Naive thymus-derived CD4-positive, alpha-beta T cell (primary cell): ENCODE results near the gene LRBA. TPM values are rescaled to one million over a fixed set of nuclear protein-coding genes. Genes with fewer than 3 reads are reported as not detected.

ENCODE experiments used
- ATAC-seq: fragments of 150-1000 bp; cut with Tn5 transposase; 2 replicates; pipeline ENCODE4 v1.10.0; 2021; ENCODE audit warnings: mild to moderate bottlenecking, moderate library complexity
- CTCF ChIA-PET: fragments of 350-600 bp; sonication (Branson Sonifier 250); formaldehyde crosslinking; loops from one replicate; lab custom pipeline; 2021; ENCODE audit warnings: antibody characterized with exemption; lab: Charles Lee
- POLR2A ChIA-PET: fragments of 350-600 bp; sonication (Branson Sonifier 250); formaldehyde crosslinking; loops from one replicate; lab custom pipeline; 2021; ENCODE audit warnings: antibody characterized with exemption, inconsistent platforms; lab: Charles Lee
- DNase-seq, 9 donors: peaks; one replicate each; pipeline versions ENCODE4 v3.0.0 to v3.0.0-alpha.2; 2020 to 2022; ENCODE audit warnings: mixed read lengths in 1 of 9
- H3K27ac ChIP-seq: one replicate; pipeline ENCODE4 v1.7.0; 2013; ENCODE audit warnings: mild to moderate bottlenecking, low read depth, low read length, moderate library complexity
- H3K27me3 ChIP-seq, 2 donors: one replicate each; pipeline ENCODE4 v1.7.0; 2013; ENCODE audit warnings: low read length in 2 of 2, mild to moderate bottlenecking in 2 of 2, moderate library complexity in 2 of 2; ENCODE audit not compliant: control insufficient read depth in 2 of 2, insufficient read depth in 2 of 2
- H3K36me3 ChIP-seq, 3 experiments: 1 replicate in 2 of 3; 2 replicates in 1 of 3; pipeline ENCODE4 v1.7.0; 2013; ENCODE audit warnings: low read length in 3 of 3, mild to moderate bottlenecking in 3 of 3, moderate library complexity in 1 of 3; ENCODE audit not compliant: insufficient read depth in 3 of 3, control insufficient read depth in 2 of 3
- H3K4me1 ChIP-seq, 2 donors: one replicate each; pipeline ENCODE4 v1.7.0; 2013; ENCODE audit warnings: low read length in 2 of 2, mild to moderate bottlenecking in 2 of 2, moderate library complexity in 1 of 2; ENCODE audit not compliant: control insufficient read depth in 2 of 2, insufficient read depth in 2 of 2
- H3K4me3 ChIP-seq: 2 replicates; pipeline ENCODE4 v1.7.0; 2013; ENCODE audit warnings: mild to moderate bottlenecking, low read length
- H3K9me3 ChIP-seq, 3 experiments: 1 replicate in 2 of 3; 2 replicates in 1 of 3; pipeline ENCODE4 v1.7.0; 2013; ENCODE audit warnings: low read length in 3 of 3; ENCODE audit not compliant: control insufficient read depth in 2 of 3
- H3K27ac Mint-ChIP-seq, 9 donors: one replicate each; pipeline ENCODE4 v1.8.0; 2020 to 2022; ENCODE audit warnings: mixed read lengths in 9 of 9, mild to moderate bottlenecking in 8 of 9, moderate library complexity in 5 of 9, inconsistent platforms in 2 of 9
- H3K27me3 Mint-ChIP-seq, 5 donors: one replicate each; pipeline ENCODE4 v1.8.0; 2021 to 2022; ENCODE audit warnings: mixed read lengths in 5 of 5, mild to moderate bottlenecking in 1 of 5
- H3K36me3 Mint-ChIP-seq, 5 donors: one replicate each; pipeline ENCODE4 v1.8.0; 2020 to 2022; ENCODE audit warnings: mixed read lengths in 5 of 5, mild to moderate bottlenecking in 3 of 5, inconsistent platforms in 1 of 5
- H3K4me1 Mint-ChIP-seq, 7 donors: one replicate each; pipeline ENCODE4 v1.8.0; 2020 to 2022; ENCODE audit warnings: mixed read lengths in 7 of 7, mild to moderate bottlenecking in 3 of 7, inconsistent platforms in 1 of 7
- H3K4me3 Mint-ChIP-seq, 10 donors: one replicate each; pipeline ENCODE4 v1.8.0; 2020 to 2022; ENCODE audit warnings: mild to moderate bottlenecking in 10 of 10, mixed read lengths in 10 of 10, moderate library complexity in 6 of 10, inconsistent platforms in 2 of 10
- H3K9me3 Mint-ChIP-seq, 11 donors: one replicate each; pipeline ENCODE4 v1.8.0; 2020 to 2022; ENCODE audit warnings: mixed read lengths in 11 of 11, mild to moderate bottlenecking in 4 of 11, inconsistent platforms in 1 of 11, moderate library complexity in 1 of 11
- intact Hi-C, 2 donors: fragments of 100-400 bp; cut with micrococcal nuclease; formaldehyde crosslinking; loops; one replicate each; pipeline ENCODE4 v1.15.1; 2023
- polyA plus RNA-seq, 2 donors: library from polyadenylated mRNA; unstranded; fragments of 300-500 nt; fragmentation: Illumina TruSeq; gene quantifications; one replicate each; pipeline ENCODE4 v1.2.3, GENCODE V29; 2021
- total RNA-seq, 6 experiments: library from RNA in 5 of 6; stranded (reverse) in 5 of 6; gene quantifications; 1 replicate in 5 of 6; 2 replicates in 1 of 6; pipeline ENCODE4 v1.2.3 and lab custom pipeline; 2021 to 2026

LRBA gene
- total and polyA plus RNA-seq, 7 experiments from 2014 or later: 20.8 to 71.4 (median 58.4) TPM

DNA sequence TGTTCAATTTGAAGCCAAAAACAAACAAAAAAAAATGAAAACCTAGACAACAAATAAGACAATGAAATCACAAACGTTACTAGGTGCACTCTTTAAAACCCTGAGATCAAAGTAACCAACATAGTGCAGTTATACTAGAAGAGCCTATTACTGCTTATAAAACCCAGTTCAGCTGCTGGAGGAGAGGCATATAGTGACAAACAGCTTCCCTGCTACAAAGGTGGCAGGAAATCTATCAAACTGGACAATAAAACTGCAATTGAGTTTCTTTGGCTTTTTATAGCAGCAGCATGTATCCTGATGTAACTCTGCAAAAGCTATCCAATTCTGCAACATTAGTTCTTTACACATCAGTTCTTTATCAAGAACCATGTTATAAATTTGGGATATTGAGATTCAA is 155.6 kb downstream of the LRBA start:
- Histone ChIP-seq H3K4me1 (no peaks in the 10 kb centered on the region), H3K27me3 (no peaks in the 10 kb centered on the region), H3K9me3 (no peaks in the 10 kb centered on the region), H3K36me3 (no peaks in the 10 kb centered on the region), H3K4me3 (no peak overlapping the region), H3K27ac (no peak overlapping the region)
- Mint-ChIP-seq H3K36me3 (peaks cover 0 to 11% (median 4%) of the 10 kb centered on the region in 5 donors), H3K9me3 (peaks cover 0 to 3% (median 0%) of the 10 kb centered on the region in 11 donors), H3K27ac (no peak overlapping the region), H3K27me3 (no peaks in the 10 kb centered on the region), H3K4me3 (no peak overlapping the region), H3K4me1 (peaks cover 0 to 2% (median 0%) of the 10 kb centered on the region in 7 donors)
- ChIA-PET POLR2A (no interaction called here), CTCF (interaction anchor here (0.6 kb wide), 1 partner anchor 229 kb away, joined by 3 read pairs; no protein-coding TSS in a partner anchor)
- ATAC-seq (no peak), DNase-seq (no peak)
- intact Hi-C loops: no loop called here

DNA sequence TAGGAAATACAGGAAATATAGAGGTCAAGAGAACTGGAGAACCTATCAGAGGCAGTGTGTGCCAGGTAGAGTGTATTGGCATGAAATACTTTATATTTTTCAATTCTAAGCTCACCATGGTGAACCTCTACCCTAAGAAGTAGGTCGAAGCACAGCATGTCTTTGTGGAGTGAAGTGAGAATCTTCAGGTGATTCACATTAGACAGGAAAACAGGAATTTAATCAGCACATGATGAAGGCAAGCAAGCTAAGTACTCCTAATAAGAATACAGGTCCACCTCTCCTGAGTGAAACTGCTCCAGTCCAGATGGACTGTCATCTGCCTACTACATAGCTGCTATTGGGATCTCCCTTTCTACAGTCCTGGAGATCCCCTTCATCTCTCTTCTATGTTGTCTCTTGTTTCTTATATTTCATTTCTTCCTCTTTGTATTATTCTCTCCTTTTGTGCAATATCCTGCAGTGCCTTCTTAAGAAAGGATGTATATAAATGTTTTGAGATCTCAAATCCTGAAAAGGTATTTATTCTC is 159.0 kb downstream of the LRBA start:
- Mint-ChIP-seq H3K27ac (no peak overlapping the region), H3K4me3 (no peak overlapping the region), H3K27me3 (no peaks in the 10 kb centered on the region), H3K9me3 (no peaks in the 10 kb centered on the region), H3K4me1 (peaks cover 0 to 8% (median 0%) of the 10 kb centered on the region in 7 donors), H3K36me3 (peaks cover 0 to 35% (median 17%) of the 10 kb centered on the region in 5 donors)
- Histone ChIP-seq H3K27me3 (no peaks in the 10 kb centered on the region), H3K4me1 (no peaks in the 10 kb centered on the region), H3K27ac (no peak overlapping the region), H3K4me3 (no peak overlapping the region), H3K36me3 (peaks cover 0 to 12% (median 0%) of the 10 kb centered on the region in 3 experiments), H3K9me3 (no peaks in the 10 kb centered on the region)
- DNase-seq: no peak
- ATAC-seq: no peak
- ChIA-PET POLR2A (no interaction called here), CTCF (interaction anchor here (0.7 kb wide), 3 partner anchors 11 to 845 kb away, joined by 3 read pairs; no protein-coding TSS in a partner anchor)
- intact Hi-C loops: no loop called here

DNA sequence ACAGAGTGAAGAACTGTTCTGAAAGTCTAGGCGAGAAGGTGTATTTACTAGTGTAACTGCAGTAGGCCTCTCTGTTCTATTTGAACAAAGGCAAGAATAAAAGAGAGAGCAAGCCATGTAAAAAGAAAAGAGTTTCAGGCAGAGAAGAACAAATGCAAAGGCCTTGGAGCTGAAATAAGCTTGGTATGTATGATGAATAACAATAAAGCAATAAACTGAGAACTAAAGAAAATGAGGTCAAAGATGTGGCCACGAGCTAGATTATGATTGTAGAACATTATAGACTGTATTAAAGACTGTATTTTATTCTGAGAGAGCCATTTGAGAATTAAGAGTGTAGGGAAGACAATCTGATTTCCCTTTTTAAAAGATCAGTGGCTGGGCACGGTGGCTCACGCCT is 160.5 kb downstream of the LRBA start:
- POLR2A ChIA-PET: no interaction called here
- Histone ChIP-seq H3K27me3 (no peaks in the 10 kb centered on the region), H3K27ac (no peak overlapping the region), H3K4me3 (no peak overlapping the region), H3K9me3 (no peaks in the 10 kb centered on the region), H3K4me1 (no peaks in the 10 kb centered on the region), H3K36me3 (peaks cover 0 to 20% (median 0%) of the 10 kb centered on the region in 3 experiments)
- Mint-ChIP-seq H3K4me3 (no peak overlapping the region), H3K9me3 (no peaks in the 10 kb centered on the region), H3K36me3 (peaks cover 1 to 45% (median 21%) of the 10 kb centered on the region in 5 donors), H3K27me3 (no peaks in the 10 kb centered on the region), H3K4me1 (peaks cover 0 to 8% (median 0%) of the 10 kb centered on the region in 7 donors), H3K27ac (peak overlapping the region in 1 of 9 donors; percentile 1)
- ATAC-seq (no peak), DNase-seq (no peak)
- CTCF ChIA-PET: no interaction called here
- intact Hi-C loops: no loop called here

DNA sequence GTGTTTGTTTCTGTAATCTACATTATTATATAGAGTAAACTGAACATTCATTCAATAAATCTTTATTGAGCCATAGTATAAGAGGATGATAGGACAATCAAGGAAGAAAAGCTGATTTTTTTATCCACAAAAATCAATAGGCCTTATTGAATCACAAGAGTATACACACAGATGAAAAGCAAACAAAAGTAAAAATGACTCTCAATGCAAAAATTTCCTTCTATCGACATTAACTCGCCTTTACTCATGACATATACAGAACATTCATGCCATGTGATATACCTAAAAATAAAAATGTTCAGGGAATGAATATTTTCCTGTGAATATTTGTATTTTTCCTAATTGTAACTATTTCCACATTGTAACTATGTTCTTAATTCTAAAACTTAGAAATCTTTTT is 161.2 kb downstream of the LRBA start:
- H3K4me1 ChIP-seq: no peaks in the 10 kb centered on the region
- H3K27ac ChIP-seq: no peak overlapping the region
- H3K4me3 ChIP-seq: no peak overlapping the region
- Mint-ChIP-seq H3K27ac (no peak overlapping the region), H3K4me1 (peaks cover 0 to 8% (median 0%) of the 10 kb centered on the region in 7 donors), H3K36me3 (peaks cover 7 to 52% (median 27%) of the 10 kb centered on the region in 5 donors), H3K4me3 (no peak overlapping the region), H3K9me3 (no peaks in the 10 kb centered on the region), H3K27me3 (no peaks in the 10 kb centered on the region)
- no peaks in the 10 kb centered on the region for H3K9me3 ChIP-seq
- POLR2A ChIA-PET: no interaction called here
- no peak for DNase-seq
- intact Hi-C loops: no loop called here
- peaks cover 0 to 27% (median 0%) of the 10 kb centered on the region in 3 experiments for H3K36me3 ChIP-seq
- H3K27me3 ChIP-seq: no peaks in the 10 kb centered on the region
- CTCF ChIA-PET: no interaction called here
- no peak for ATAC-seq

DNA sequence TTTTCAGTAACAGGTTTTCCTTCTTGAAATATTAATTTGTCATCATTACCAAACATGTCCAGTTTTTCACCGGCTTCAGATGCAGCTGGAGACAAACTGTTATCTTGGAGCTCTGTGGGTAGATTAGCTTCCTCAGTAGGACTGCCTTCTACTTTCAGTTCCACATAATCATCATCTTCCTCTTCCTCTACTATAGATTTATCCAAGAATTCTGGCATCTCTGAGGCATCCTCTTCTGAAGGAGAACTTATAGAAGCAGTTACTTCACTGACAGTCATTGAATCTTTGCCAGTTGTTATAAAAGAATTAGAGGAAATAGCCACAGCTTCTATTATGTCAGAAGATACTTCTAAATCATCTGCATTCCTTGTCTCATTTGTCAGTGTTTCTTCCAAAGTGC is 162.9 kb downstream of the LRBA start:
- ChIA-PET POLR2A (no interaction called here), CTCF (no interaction called here)
- H3K27me3 Mint-ChIP-seq: no peaks in the 10 kb centered on the region

DNA sequence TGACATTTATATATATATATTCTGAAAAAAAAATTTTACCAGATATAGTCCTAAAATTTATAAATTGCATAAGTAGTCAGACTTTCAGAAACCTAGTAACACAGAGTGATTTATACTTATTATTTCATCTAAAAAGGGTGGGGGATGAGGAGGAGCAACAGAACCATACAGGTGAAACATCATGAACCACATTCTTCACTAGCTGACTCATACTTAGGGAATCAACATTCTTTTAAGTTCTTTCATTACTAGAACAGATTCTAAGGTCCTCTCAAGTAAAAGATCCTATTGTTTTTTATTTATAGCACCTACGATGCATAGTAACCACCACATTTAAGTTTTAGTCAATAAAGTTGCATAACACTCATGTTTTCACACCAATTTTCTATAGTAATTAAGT is 166.1 kb downstream of the LRBA start:
- CTCF ChIA-PET: interaction anchor here (0.6 to 2.2 kb wide), 2 partner anchors 18 to 94 kb away, joined by 3 to 10 read pairs; no protein-coding TSS in a partner anchor
- H3K9me3 Mint-ChIP-seq: peaks cover 0 to 1% (median 0%) of the 10 kb centered on the region in 11 donors
- no peaks in the 10 kb centered on the region for H3K9me3 ChIP-seq
- no peak for DNase-seq
- no peaks in the 10 kb centered on the region for H3K27me3 ChIP-seq
- ATAC-seq: no peak
- H3K4me1 ChIP-seq: no peaks in the 10 kb centered on the region
- no peak overlapping the region for H3K4me3 Mint-ChIP-seq
- no peaks in the 10 kb centered on the region for H3K27me3 Mint-ChIP-seq
- H3K4me1 Mint-ChIP-seq: peaks cover 0 to 10% (median 5%) of the 10 kb centered on the region in 7 donors
- peaks cover 0 to 38% (median 6%) of the 10 kb centered on the region in 3 experiments for H3K36me3 ChIP-seq
- H3K4me3 ChIP-seq: no peak overlapping the region
- H3K36me3 Mint-ChIP-seq: peaks cover 18 to 79% (median 57%) of the 10 kb centered on the region in 5 donors
- intact Hi-C loops: no loop called here
- POLR2A ChIA-PET: interaction anchor here (0.8 kb wide), 1 partner anchor 122 kb away, joined by 5 read pairs; no protein-coding TSS in a partner anchor
- no peak overlapping the region for H3K27ac Mint-ChIP-seq
- H3K27ac ChIP-seq: no peak overlapping the region

More for the DNA sequence above, 162.9 kb downstream of the LRBA start:
- Mint-ChIP-seq H3K4me1 (peaks cover 0 to 8% (median 0%) of the 10 kb centered on the region in 7 donors), H3K9me3 (no peaks in the 10 kb centered on the region), H3K4me3 (no peak overlapping the region), H3K27ac (no peak overlapping the region), H3K36me3 (peaks cover 11 to 61% (median 37%) of the 10 kb centered on the region in 5 donors)
- Histone ChIP-seq H3K4me1 (no peaks in the 10 kb centered on the region), H3K4me3 (no peak overlapping the region), H3K27ac (no peak overlapping the region), H3K27me3 (no peaks in the 10 kb centered on the region), H3K36me3 (peaks cover 0 to 38% (median 0%) of the 10 kb centered on the region in 3 experiments), H3K9me3 (no peaks in the 10 kb centered on the region)
- intact Hi-C loops: no loop called here
- DNase-seq: no peak
- ATAC-seq: no peak
